Lower leg skin (tissue), 4 donors: ENCODE data around the gene CCDC158. TPM values are rescaled to one million over a fixed set of nuclear protein-coding genes. Genes with fewer than 3 reads are reported as not detected.

Source experiments
- DNase-seq, 2 donors: peaks; one replicate each; pipeline ENCODE4 v3.0.0-alpha.2; 2019; ENCODE audit warnings: low spot score in 2 of 2
- H3K4me3 ChIP-seq: fragments of 200-600 bp; sonication (generic); 2 replicates; pipeline ENCODE4 v1.5.1; 2017; ENCODE audit warnings: mild to moderate bottlenecking, low read depth; ENCODE audit not compliant: poor library complexity, severe bottlenecking
- POLR2A ChIP-seq, 2 donors: fragments of 450-650 bp; IDR thresholded peaks; one replicate each; pipeline ENCODE4 v1.6.1; 2016 to 2017; ENCODE audit warnings: antibody characterized with exemption in 2 of 2, mild to moderate bottlenecking in 1 of 2, moderate library complexity in 1 of 2
- WGBS, 2 donors: methylation state at CpG; one replicate each; pipeline ENCODE4 v1.1.5; 2018; 5-methylcytosine and 5-hydroxymethylcytosine counted together
- intact Hi-C: fragments of 100-400 bp; cut with DNase I; formaldehyde crosslinking; loops from one replicate; pipeline ENCODE4 v1.15.0; 2023; ENCODE audit warnings: low total_unique reads
- total RNA-seq, 4 donors: library from RNA; depleted of rRNA; stranded (reverse); fragments of >200 nt; gene quantifications; one replicate each; pipeline ENCODE4 v1.1.0, GENCODE V29; 2016
- TF ChIP-seq, protein P1 (sequence below), 3 donors: fragments of 450-650 bp; IDR thresholded peaks; one replicate each; pipeline ENCODE4 v1.5.1; 2016; ENCODE audit warnings: antibody characterized with exemption in 3 of 3, mild to moderate bottlenecking in 3 of 3, moderate library complexity in 2 of 3

Gene CCDC158
- total RNA-seq, 4 donors from 2014 or later = 0.19 to 0.36 (median 0.22) TPM; not detected in 1

DNA sequence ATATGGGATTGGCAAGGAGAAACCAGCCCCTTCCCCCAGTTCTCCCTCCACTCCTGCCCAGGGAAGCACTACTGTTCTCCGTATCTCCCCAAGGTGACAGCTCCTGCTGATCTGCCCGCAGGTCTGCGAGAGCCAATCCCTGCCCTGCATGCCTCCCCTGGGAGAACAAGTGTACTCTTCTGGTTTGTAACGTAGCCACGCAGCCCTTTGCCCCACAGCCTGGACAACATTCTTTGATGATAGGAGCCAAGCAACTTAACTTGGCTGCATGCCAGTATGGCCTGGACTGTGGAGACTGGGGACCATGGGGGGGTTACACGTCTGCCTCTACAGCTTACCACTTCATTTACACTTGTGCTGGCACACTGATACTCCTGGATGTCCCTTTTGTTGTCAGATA, 112.4 kb downstream of the CCDC158 start:
- H3K4me3 ChIP-seq = no peak overlapping the region
- 76 to 77% methylated on average over 6 of the region's 6 CpGs for WGBS, 2 donors
- intact Hi-C loops = no loop called here
- no peak for DNase-seq
- TF ChIP-seq, protein P1, sequence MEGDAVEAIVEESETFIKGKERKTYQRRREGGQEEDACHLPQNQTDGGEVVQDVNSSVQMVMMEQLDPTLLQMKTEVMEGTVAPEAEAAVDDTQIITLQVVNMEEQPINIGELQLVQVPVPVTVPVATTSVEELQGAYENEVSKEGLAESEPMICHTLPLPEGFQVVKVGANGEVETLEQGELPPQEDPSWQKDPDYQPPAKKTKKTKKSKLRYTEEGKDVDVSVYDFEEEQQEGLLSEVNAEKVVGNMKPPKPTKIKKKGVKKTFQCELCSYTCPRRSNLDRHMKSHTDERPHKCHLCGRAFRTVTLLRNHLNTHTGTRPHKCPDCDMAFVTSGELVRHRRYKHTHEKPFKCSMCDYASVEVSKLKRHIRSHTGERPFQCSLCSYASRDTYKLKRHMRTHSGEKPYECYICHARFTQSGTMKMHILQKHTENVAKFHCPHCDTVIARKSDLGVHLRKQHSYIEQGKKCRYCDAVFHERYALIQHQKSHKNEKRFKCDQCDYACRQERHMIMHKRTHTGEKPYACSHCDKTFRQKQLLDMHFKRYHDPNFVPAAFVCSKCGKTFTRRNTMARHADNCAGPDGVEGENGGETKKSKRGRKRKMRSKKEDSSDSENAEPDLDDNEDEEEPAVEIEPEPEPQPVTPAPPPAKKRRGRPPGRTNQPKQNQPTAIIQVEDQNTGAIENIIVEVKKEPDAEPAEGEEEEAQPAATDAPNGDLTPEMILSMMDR (IDR thresholded peaks at IDR 0.05) = peak in 1 of 3 donors; percentile 55
- TF ChIP-seq POLR2A (IDR thresholded peaks at IDR 0.05) = no peak

DNA sequence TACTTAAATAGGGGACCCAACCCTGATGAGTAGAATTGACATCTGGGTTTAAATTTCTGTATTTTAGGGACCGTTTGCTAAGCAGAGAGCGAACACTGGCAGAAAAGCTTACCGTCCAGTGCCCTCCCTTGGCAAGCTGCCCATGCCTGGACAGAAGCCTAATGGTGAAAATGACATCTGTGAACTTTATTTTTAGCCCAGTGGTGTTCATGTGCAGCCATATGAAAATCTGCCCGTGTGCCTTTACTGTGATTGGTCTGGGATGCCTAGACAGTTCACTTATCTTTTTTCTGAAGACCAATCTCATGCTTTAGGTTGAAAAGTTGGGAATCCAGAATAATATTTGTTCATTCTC, 113.3 kb downstream of the CCDC158 start:
- H3K4me3 ChIP-seq = no peak overlapping the region
- TF ChIP-seq, protein P1 (IDR thresholded peaks at IDR 0.05) = no peak
- no peak for TF ChIP-seq POLR2A (IDR thresholded peaks at IDR 0.05)
- intact Hi-C loops = no loop called here
- 45 to 53% methylated on average over 4 of the region's 4 CpGs for WGBS, 2 donors
- no peak for DNase-seq

DNA sequence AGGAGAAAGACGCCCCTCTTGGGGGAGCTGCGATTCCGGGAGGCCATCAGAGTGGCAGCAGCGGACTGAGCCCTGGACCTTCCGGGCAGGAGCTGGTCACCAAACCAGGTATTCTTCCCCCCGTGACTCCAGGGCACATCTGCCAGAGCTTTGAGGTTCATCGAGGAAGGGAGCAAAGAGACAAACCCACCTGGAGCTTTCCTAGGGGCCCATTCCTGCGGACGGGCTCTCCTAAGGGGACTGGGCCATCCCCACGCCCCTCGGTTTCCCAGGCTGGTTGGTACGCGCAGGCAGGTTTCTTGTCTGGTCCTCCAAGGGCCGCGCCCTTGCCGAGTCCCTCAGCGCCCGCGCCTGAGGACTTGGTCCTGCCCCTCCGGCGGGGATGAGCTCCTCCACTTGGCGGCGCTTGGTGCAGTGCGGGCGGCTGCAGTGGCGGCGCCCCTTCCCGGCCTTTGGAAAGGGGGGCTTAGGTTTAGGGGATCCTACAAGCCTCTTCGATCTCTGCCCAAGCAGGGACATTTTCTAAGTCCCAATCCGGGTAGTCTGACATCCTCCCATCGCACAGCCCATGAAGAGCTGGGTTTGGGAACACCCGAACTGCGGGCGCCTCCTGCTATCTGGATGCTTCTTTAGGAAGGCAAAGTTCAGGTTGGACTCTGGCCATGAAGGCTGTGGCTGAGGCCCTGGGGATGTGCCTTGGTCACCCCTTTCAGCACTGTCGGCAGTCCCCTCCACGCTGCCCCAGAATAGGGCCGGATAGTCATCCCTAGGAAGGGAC, 113.9 kb downstream of the CCDC158 start:
- intact Hi-C loops = no loop called here
- peak overlapping the region; percentile 64 for H3K4me3 ChIP-seq
- WGBS, 2 donors = 8 to 31% methylated on average over 5 to 19 of the region's 37 CpGs
- TF ChIP-seq, protein P1 (IDR thresholded peaks at IDR 0.05) = no peak
- TF ChIP-seq POLR2A (IDR thresholded peaks at IDR 0.05) = no peak
- DNase-seq = peak; percentile 26 to 91

DNA sequence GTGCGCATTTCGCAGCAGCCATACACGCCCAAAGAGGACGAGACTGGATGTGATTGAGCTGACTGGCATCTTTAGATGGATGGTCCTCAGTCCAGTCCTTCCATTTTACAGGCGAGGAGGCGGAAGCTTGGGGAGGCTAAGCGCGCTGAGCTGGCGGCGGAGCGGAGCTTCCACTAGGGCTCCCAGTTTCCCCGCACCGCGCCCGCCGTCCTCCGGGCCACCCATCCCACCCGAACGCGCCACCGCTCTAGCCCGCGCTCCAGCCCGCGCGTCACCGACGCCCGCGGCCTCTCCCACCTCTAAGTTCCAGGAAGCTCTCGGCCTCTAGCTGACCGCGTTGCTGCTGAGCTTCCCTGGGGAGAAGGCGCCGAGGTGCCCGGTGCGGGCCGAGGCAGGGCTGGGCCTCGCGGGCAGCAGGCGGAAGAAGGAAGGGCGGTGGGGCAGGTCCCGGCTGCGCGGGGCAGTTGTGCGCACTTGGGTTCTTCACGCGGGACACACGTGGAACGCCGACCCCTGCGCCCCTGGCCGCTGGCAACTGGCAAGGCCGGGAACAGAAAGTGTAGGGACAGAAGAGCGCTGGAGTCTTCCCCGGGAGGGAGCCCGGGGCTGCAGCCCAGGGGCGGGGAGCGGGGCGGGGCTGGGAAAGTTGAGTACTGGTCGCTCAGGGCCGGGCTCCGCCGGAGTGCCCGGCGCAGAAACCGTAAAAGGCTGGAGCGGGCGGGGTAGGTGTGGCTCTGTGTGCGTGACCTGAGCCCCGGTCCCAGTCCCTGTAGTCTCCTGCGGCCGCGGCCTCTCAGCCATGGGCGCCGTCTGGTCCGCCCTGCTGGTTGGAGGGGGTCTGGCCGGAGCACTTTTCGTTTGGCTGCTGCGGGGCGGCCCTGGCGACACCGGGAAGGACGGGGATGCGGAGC, 114.7 kb downstream of the CCDC158 start, which contains the start of gene STBD1:
STBD1 (plus strand) TSS at position 763 of the 911 bp plus-strand sequence; CDS start at position 800, 37 bp downstream.
- intact Hi-C loops = no loop called here
- DNase-seq = peak; percentile 47 to 90
- TF ChIP-seq, protein P1 (IDR thresholded peaks at IDR 0.05) = no peak
- TF ChIP-seq POLR2A (IDR thresholded peaks at IDR 0.05) = no peak
- H3K4me3 ChIP-seq = peak within 1 kb of the TSS; percentile 64
- WGBS, 2 donors = 1% methylated on average over 49 to 61 of the region's 85 CpGs

DNA sequence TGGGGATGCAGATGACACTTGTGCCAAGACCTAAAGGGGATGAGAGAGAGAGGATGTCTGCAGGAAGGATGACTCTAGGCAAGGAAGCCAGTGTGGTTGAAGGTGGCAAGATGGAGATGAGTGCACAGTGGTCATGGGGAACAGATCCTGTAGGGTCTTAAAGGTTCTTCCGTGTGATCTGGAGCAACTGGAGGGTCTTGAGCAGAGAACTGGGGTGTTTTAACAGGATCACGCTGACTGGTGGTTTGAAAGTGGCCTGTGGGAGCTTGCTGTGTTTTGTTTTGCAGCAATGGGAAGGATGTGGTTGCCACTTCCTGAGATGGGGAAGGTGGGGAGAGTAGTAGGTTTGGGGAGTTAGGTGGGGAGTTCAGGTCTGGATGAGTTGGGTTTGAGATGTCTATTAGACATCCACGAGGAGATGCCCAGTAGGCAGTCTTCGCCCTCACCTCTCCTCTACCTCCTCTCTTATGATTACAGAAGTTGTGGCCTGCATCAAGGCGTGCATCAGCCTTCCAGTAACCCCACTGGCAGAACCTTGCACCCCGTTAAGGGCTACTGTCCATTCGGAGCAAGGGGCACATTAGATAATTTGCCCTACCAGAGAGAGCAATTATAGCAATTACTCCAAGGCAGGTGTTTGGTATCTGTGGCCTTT, 115.8 kb downstream of the CCDC158 start:
- intact Hi-C loops = no loop called here
- WGBS, 2 donors = 85 to 90% methylated on average over 7 of the region's 7 CpGs
- TF ChIP-seq POLR2A (IDR thresholded peaks at IDR 0.05) = no peak
- TF ChIP-seq, protein P1 (IDR thresholded peaks at IDR 0.05) = no peak
- H3K4me3 ChIP-seq = no peak overlapping the region
- no peak for DNase-seq
